Transverse colon (tissue), 4 donors: ENCODE results near the gene TMEM240. TPM values are rescaled to one million over a fixed set of nuclear protein-coding genes. Genes with fewer than 3 reads are reported as not detected.
"Not testable (repeated sequence)": the region's sequence is repeated elsewhere in the genome, so short reads cannot be mapped to it uniquely, and the experiment has no call there.

Source experiments
- DNase-seq: peaks from one replicate; pipeline ENCODE4 v3.0.0-alpha.2; 2019
- H3K27ac ChIP-seq, 4 donors: fragments of 200-600 bp; sonication (generic); 2 replicates each; pipeline ENCODE4 v1.5.1; 2016 to 2018; ENCODE audit warnings: inconsistent platforms in 4 of 4
- H3K27me3 ChIP-seq: fragments of 200-600 bp; sonication (generic); 2 replicates; pipeline ENCODE4 v1.5.1; 2017; ENCODE audit warnings: inconsistent platforms
- H3K36me3 ChIP-seq, 4 donors: fragments of 200-600 bp; sonication (generic); 2 replicates each; pipeline ENCODE4 v1.5.1; 2017 to 2019; ENCODE audit warnings: inconsistent platforms in 4 of 4
- H3K4me1 ChIP-seq, 4 donors: fragments of 200-600 bp; sonication (generic); 2 replicates each; pipeline ENCODE4 v1.5.1; 2017 to 2020; ENCODE audit warnings: inconsistent platforms in 4 of 4
- H3K4me3 ChIP-seq, 4 donors: fragments of 200-600 bp; sonication (generic); 1 replicate in 1 of 4; 2 replicates in 3 of 4; pipeline versions ENCODE4 v1.5.1 to v1.6.1; 2017 to 2019; ENCODE audit warnings: inconsistent platforms in 4 of 4
- H3K9me3 ChIP-seq, 2 donors: fragments of 200-600 bp; sonication (generic); 2 replicates each; pipeline ENCODE4 v1.5.1; 2017 to 2019; ENCODE audit warnings: inconsistent platforms in 2 of 2
- EP300 ChIP-seq: sonication (generic); formaldehyde crosslinking; IDR thresholded peaks from one replicate; pipeline ENCODE4 v1.6.1; 2017; ENCODE audit warnings: antibody characterized with exemption, low read depth
- POLR2A ChIP-seq: fragments of 450-650 bp; IDR thresholded peaks from one replicate; pipeline ENCODE4 v1.6.1; 2016; ENCODE audit warnings: antibody characterized with exemption, mild to moderate bottlenecking, moderate library complexity
- POLR2AphosphoS5 ChIP-seq, 3 donors: sonication (generic); formaldehyde crosslinking; IDR thresholded peaks; one replicate each; pipeline ENCODE4 v1.6.1; 2016; ENCODE audit warnings: antibody characterized with exemption in 3 of 3
- WGBS, 2 donors: methylation state at CpG; one replicate each; pipeline ENCODE4 v1.1.5; 2018; ENCODE audit warnings: low coverage in 1 of 2; 5-methylcytosine and 5-hydroxymethylcytosine counted together
- in situ Hi-C, 4 donors: fragments of 200-750 bp; cut with MboI; loops; one replicate each; pipeline versions ENCODE4 v1.15.0 to v1.15.1; 2017; ENCODE audit warnings: low sequenced_read_pairs in 3 of 4, low pct_ligation_motif_present in 1 of 4, low pct_unique_long_range_greater_than_20kb in 1 of 4
- intact Hi-C: fragments of 100-400 bp; cut with DNase I; formaldehyde crosslinking; loops from one replicate; pipeline ENCODE4 v1.15.1; 2023; ENCODE audit warnings: low total_unique reads
- total RNA-seq, 4 donors: library from RNA; depleted of rRNA; stranded (reverse); fragments of >200 nt; gene quantifications; one replicate each; pipeline ENCODE4 v1.1.0, GENCODE V29; 2016
- TF ChIP-seq, protein P1 (sequence below), 5 experiments: fragments of 200-600 bp in 3 of 5; fragments of 450-650 bp in 2 of 5; sonication (generic) in 3 of 5; IDR thresholded peaks; 1 replicate in 2 of 5; 2 replicates in 3 of 5; pipeline ENCODE4 v1.5.1; 2016 to 2017; ENCODE audit warnings: antibody characterized with exemption in 5 of 5, inconsistent platforms in 3 of 5, mild to moderate bottlenecking in 2 of 5, moderate library complexity in 1 of 5

The TMEM240 gene
- total RNA-seq, 4 donors from 2014 or later: 3.8 to 27.3 (median 4.2) TPM; not detected in 1

DNA sequence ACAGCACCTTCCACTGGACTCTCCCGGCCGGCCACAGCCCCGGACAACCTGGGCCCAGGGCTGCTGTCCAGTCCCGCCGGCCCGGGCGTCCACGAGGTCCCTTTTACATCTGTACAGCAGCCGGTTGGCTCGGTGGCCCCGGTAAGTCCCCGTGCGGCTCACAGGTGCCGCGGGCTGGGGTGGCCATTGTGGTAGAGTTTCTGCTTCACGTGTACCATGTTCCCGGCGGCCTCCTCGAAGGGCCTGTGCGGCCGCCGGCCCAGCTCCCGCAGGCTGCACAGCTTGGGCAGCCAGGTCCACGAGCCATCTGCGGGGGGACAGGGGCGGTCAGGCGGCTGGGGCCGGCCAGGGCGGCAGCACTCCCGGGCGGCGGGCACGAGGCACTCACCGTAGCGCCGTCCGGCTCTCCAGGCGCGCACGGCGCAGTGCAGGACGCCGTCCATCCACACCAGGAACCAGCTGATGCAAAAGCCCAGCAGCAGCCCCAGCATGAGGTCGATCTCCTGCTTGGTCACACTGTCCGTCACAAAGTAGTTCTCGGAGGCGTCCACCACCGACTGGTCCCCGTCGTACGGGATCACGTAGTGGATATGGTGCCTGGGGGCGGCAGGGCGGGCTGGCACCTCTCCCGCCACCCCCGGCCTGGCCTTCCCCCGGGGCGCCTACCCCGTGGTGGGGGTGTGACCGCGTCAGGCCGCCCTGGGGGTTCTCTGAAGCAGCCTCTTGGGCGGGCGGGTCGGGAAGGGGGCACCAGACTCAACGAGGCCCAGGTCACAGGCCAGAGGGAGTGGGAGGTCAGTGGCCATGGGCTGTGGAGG is 5.0 kb downstream of the TMEM240 start:
- 93% methylated on average over 53 of the region's 66 CpGs; no CpG with 5 or more reads in 1 of the 2 donors for WGBS, 2 donors
- H3K36me3 ChIP-seq: no peaks in the 10 kb centered on the region
- intact Hi-C loops (no loop called here), in situ Hi-C loops (no loop called here)
- DNase-seq: no peak
- H3K9me3 ChIP-seq: peaks cover 5 to 6% of the 10 kb centered on the region in 2 donors
- no peak overlapping the region for H3K4me3 ChIP-seq
- no peak for TF ChIP-seq POLR2AphosphoS5 (IDR thresholded peaks at IDR 0.05)
- no peak for TF ChIP-seq POLR2A
- TF ChIP-seq, protein P1, sequence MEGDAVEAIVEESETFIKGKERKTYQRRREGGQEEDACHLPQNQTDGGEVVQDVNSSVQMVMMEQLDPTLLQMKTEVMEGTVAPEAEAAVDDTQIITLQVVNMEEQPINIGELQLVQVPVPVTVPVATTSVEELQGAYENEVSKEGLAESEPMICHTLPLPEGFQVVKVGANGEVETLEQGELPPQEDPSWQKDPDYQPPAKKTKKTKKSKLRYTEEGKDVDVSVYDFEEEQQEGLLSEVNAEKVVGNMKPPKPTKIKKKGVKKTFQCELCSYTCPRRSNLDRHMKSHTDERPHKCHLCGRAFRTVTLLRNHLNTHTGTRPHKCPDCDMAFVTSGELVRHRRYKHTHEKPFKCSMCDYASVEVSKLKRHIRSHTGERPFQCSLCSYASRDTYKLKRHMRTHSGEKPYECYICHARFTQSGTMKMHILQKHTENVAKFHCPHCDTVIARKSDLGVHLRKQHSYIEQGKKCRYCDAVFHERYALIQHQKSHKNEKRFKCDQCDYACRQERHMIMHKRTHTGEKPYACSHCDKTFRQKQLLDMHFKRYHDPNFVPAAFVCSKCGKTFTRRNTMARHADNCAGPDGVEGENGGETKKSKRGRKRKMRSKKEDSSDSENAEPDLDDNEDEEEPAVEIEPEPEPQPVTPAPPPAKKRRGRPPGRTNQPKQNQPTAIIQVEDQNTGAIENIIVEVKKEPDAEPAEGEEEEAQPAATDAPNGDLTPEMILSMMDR (IDR thresholded peaks at IDR 0.05): no peak
- TF ChIP-seq EP300: no peak
- no peak overlapping the region for H3K27ac ChIP-seq
- H3K4me1 ChIP-seq: peaks cover 0 to 11% (median 5%) of the 10 kb centered on the region in 4 donors
- peaks cover 7% of the 10 kb centered on the region for H3K27me3 ChIP-seq

DNA sequence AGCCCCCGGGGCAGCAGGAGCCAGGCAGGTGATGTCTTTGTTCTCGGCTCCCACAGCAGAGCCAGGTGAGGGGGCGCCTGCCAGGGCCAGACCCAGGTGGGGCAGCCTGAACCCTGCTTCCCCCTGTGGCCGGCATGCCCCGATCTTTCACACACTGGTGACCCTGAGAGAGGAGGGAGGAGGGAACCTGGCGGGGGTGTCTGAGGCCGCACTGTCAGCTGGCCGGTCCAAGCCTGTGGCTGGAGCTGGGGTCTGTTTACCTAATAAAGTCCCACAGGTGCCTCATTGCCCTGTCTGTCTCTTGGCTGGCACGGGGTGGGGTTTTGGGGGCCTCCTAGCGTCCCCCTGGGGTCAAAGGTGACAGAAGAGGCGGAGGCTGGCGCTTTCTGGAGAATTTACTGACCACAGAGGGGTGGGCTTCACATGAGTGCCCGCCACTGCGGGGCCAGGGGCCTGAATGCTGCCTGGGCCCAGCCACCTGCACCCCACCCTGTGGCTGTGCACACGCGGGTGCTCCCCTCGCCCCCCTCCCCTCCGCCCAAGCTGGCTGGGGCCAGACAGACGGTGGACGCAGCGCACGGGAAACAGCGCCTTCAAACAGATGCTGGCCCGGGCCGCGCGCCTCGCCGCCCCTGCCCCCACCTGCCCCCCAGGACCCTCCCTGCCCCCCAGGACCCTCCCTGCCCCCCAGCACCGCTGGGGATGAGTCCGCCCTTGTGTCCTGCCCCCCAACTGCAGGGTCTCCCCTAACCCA is 5.8 kb downstream of the TMEM240 start:
- H3K27me3 ChIP-seq: peaks cover 5% of the 10 kb centered on the region
- 87 to 100% methylated on average over 1 to 26 of the region's 31 CpGs for WGBS, 2 donors
- no peaks in the 10 kb centered on the region for H3K36me3 ChIP-seq
- peaks cover 5 to 6% of the 10 kb centered on the region in 2 donors for H3K9me3 ChIP-seq
- H3K4me3 ChIP-seq: no peak overlapping the region
- in situ Hi-C loops: no loop called here
- H3K4me1 ChIP-seq: peaks cover 0 to 8% (median 4%) of the 10 kb centered on the region in 4 donors
- intact Hi-C loops: no loop called here
- H3K27ac ChIP-seq: no peak overlapping the region
- no peak for DNase-seq
- no peak for TF ChIP-seq POLR2AphosphoS5 (IDR thresholded peaks at IDR 0.05)

DNA sequence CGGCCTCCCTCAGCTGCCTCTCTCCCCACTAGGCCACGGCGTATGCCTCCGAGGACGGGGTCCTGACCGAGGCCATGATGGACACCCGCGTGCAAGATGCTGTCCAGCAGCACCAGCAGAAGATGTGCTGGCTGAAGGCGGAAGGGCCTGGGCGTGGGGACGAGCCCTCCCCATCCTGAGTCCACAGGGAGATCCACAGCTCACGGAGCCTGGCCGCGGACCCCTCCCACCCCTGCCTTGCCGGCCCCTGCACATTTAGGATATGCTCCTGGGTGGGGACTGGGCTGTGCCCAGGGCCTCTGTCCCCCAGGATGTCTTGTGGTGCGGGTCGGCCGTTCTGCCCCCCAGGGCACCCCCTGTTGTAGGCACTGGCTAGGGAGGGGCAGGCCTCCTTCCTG is 6.5 kb downstream of the TMEM240 start:
- H3K36me3 ChIP-seq, H3K27me3 ChIP-seq, H3K27ac ChIP-seq, H3K4me1 ChIP-seq, in situ Hi-C loops, H3K9me3 ChIP-seq, H3K4me3 ChIP-seq, DNase-seq, intact Hi-C loops: not testable (repeated sequence)
- WGBS, 2 donors: 94% methylated on average over 15 of the region's 18 CpGs; no CpG with 5 or more reads in 1 of the 2 donors

DNA sequence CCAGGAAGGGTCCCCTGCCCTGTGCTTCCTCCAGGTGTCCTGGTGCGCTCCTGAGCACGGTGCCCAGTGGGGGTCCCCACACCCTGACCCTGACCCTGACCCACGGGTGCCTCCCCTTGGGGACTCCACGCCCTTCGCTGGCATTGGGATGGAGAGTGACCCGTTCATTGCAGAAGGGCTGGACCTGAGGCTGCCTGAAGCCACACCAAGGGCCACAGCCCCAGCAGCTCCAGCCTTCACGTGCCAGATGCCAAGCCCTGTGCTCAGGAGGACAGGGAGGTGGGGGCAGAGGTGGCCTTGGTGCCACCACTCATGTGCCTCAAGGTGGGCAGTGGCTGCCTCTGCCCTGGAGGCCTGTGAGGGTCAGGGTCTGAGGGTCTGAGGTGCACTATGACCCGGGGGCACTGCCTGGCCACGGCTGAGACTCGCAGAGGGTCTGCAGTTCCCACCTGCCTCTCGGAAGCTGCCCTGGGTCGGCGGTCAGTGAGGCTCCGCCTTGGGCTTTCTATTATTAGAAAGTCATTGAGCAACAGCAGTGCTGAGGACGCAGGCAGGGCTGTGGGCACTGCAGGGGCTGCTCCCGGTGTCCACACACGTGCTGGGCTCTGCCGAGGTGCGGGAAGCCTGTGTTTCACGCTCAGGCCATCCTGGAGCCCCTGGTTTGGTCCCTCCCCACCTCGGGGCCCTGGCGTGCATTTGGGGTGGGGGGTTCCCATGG is 7.1 kb downstream of the TMEM240 start:
- H3K36me3 ChIP-seq, in situ Hi-C loops, H3K4me3 ChIP-seq, H3K27ac ChIP-seq, intact Hi-C loops, DNase-seq, H3K4me1 ChIP-seq, H3K27me3 ChIP-seq, H3K9me3 ChIP-seq: not testable (repeated sequence)
- 77% methylated on average over 15 of the region's 22 CpGs; no CpG with 5 or more reads in 1 of the 2 donors for WGBS, 2 donors

DNA sequence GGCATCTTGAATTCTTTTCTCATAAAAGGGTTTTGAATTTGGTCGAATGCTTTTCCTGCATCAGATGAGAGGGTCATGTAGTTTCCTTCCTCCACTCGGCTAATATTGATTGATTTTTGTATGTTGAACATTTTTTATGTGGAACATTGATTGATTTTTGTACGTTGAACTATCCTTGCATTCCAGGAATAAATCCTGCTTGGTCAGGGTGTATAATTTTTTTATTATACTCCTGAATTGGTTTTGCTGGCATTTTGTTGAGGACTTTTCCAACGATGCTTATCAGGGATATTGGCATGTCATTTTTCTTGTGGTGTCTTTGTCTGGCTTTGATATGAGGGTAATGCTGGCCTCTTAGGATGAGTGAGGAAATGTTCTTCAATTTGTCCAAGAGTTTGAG is 8.5 kb downstream of the TMEM240 start:
- TF ChIP-seq POLR2A: no peak
- TF ChIP-seq, protein P1 (IDR thresholded peaks at IDR 0.05): no peak
- TF ChIP-seq EP300: no peak
- TF ChIP-seq POLR2AphosphoS5 (IDR thresholded peaks at IDR 0.05): no peak
- H3K4me1 ChIP-seq: no peaks in the 10 kb centered on the region
- no peak for DNase-seq
- WGBS, 2 donors: 75 to 92% methylated on average over 1 to 4 of the region's 4 CpGs
- H3K4me3 ChIP-seq: no peak overlapping the region
- peaks cover 5 to 6% of the 10 kb centered on the region in 2 donors for H3K9me3 ChIP-seq
- H3K36me3 ChIP-seq: peaks cover 0 to 5% (median 0%) of the 10 kb centered on the region in 4 donors
- intact Hi-C loops (no loop called here), in situ Hi-C loops (no loop called here)
- no peaks in the 10 kb centered on the region for H3K27me3 ChIP-seq
- H3K27ac ChIP-seq: no peak overlapping the region
